ENCODE data around the gene TLR6. TPM values are rescaled to one million over a fixed set of nuclear protein-coding genes. Genes with fewer than 3 reads are reported as not detected.

The TLR6 gene
- polyA plus RNA-seq, 1 experiment: 3.7 TPM

- peaks cover 6% of the 10 kb centered on the region for H3K27me3 ChIP-seq (ENCODE audit: control insufficient read depth, insufficient read depth, low read length)
- no peak overlapping the region for H3K4me3 ChIP-seq (ENCODE audit: low read depth, low read length)
- no peaks in the 10 kb centered on the region for H3K9me3 ChIP-seq (ENCODE audit: control insufficient read depth, insufficient read depth, low read length)
- no peak for TF ChIP-seq CTCF (IDR thresholded peaks at IDR 0.05; ENCODE audit: low read depth, low read length)
- CTCF ChIA-PET: interaction anchor here (2.9 kb wide), 1 partner anchor 16 kb away, joined by 10 read pairs; no protein-coding TSS in a partner anchor
- POLR2A ChIA-PET: no interaction called here
- DNase-seq (ENCODE audit: low read depth, low spot score): no peak
- H3K27ac ChIP-seq (ENCODE audit: low read depth, low read length): no peak overlapping the region
Observed at GRCh38 chr4:38775326-38775725, 81.3 kb downstream of the TLR6 start.

GRCh38 chr4:38774181-38774955 is 82.2 kb downstream of the TLR6 start:
- Histone ChIP-seq H3K27ac (ENCODE audit: low read depth, low read length) (no peak overlapping the region), H3K27me3 (ENCODE audit: control insufficient read depth, insufficient read depth, low read length) (peaks cover 2% of the 10 kb centered on the region), H3K9me3 (ENCODE audit: control insufficient read depth, insufficient read depth, low read length) (no peaks in the 10 kb centered on the region), H3K4me3 (ENCODE audit: low read depth, low read length) (no peak overlapping the region)
- TF ChIP-seq CTCF (IDR thresholded peaks at IDR 0.05; ENCODE audit: low read depth, low read length): no peak
- POLR2A ChIA-PET: no interaction called here
- DNase-seq (ENCODE audit: low read depth, low spot score): no peak
- CTCF ChIA-PET: no interaction called here

Small RNA genes lying within 50 kb of the gene (small RNA-seq; reads per million reads assigned to genes)
- 74.0 reads per million, percentile 88 among the genes with 10 or more reads in this experiment for gene MIR574 (ENCODE audit: insufficient read length, low read depth)

Other genes with a start within 250 kb of the TLR6 start
- gene KLF3, start 192.6 kb downstream of the TLR6 start, polyA plus RNA-seq (2011; rRNA removed): 22.1 and 24.3 TPM in 2 replicates
- not detected in 2 replicates for gene TLR10, start 73.8 kb downstream of the TLR6 start, polyA plus RNA-seq (2011; rRNA removed)
- 0.88 and 0.93 TPM in 2 replicates for gene TLR1, start 52.0 kb downstream of the TLR6 start, polyA plus RNA-seq (2011; rRNA removed)
- gene FAM114A1, start 11.0 kb upstream of the TLR6 start, polyA plus RNA-seq (2011; rRNA removed): 258 and 303 TPM in 2 replicates
- 1.8 and 2.3 TPM in 2 replicates for gene TMEM156, start 175.6 kb upstream of the TLR6 start, polyA plus RNA-seq (2011; rRNA removed)
- 155 and 184 TPM in 2 replicates for gene KLHL5, start 205.4 kb upstream of the TLR6 start, polyA plus RNA-seq (2011; rRNA removed)